Sciatic nerve (tissue), 2 donors: ENCODE measurements around the gene ZNF415. TPM values are rescaled to one million over a fixed set of nuclear protein-coding genes. Genes with fewer than 3 reads are reported as not detected.
"Not testable (repeated sequence)": the region's sequence is repeated elsewhere in the genome, so short reads cannot be mapped to it uniquely, and the experiment has no call there.

Experiments used
- ATAC-seq: fragments of 200-7000 bp; cut with Tn5 transposase; one replicate; pipeline ENCODE4 v1.9.1; 2020; ENCODE audit warnings: mild to moderate bottlenecking, moderate library complexity
- DNase-seq: peaks from one replicate; pipeline ENCODE4 v3.0.0-alpha.2; 2020; ENCODE audit warnings: low spot score
- intact Hi-C: fragments of 100-400 bp; cut with DNase I; formaldehyde crosslinking; loops from one replicate; pipeline ENCODE4 v1.14.2; 2022
- total RNA-seq: library from RNA; stranded (reverse); fragmentation: NEBNext Ultra II Directional; extraction: Animal tissue kit (Norgen Biotek cat#: 25700); gene quantifications from one replicate; pipeline ENCODE4 v1.2.1, GENCODE V29; 2021
- donor health status: DM: no; HTN: no; CAD: no.
- donor health status: DM: no; HTN: no; CAD: no.

Gene ZNF415
- total RNA-seq, result 12.6 TPM

DNA sequence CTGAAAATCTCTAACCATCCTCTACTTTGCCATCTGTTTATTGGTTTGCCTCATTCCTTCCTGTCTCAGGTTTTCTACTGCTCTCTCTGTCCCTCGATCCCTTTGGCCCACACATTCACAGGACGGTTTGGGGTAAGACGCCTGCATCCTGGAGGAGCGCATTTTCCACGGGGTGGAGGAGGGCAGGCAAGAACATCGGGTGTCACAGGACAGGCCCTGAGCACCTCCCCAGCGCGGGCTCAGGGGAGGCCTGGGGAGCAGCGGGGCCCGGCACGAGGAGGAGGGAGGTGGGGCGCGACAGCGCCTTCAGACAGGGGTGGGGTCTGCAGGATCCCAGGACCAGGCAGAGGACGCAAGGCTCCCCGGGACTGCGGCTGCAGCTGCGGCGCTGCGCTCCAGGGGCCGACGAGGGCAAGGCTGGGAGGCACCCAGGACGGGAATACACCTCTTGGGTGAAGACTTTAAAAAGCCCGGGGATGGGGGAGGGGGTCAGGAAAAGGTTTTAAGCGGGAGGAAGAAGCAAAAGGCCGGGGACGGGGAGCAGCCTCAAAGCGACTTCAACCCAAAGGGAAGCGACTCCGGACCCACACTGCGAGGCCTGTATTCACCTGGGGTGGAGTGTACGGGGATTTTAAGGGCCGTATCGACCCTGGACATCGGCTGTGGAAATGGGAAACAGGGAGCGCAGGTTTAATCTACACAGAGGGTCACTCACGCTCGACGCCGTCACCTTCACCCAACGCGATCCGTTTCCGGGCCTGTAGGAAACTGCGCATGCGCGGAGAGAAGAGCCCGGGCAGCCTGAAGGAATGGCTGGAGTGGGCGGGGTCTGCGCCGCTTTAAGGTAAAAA is at the start of gene ZNF415:
Gene ZNF415, minus strand, starts transcription at position 770 of the 851 bp plus-strand sequence. CDS start 10,234 bp downstream, outside the sequence.
- ATAC-seq, result peak; percentile 95
- intact Hi-C loops, result no loop called here
- DNase-seq, result peak; percentile 85

DNA sequence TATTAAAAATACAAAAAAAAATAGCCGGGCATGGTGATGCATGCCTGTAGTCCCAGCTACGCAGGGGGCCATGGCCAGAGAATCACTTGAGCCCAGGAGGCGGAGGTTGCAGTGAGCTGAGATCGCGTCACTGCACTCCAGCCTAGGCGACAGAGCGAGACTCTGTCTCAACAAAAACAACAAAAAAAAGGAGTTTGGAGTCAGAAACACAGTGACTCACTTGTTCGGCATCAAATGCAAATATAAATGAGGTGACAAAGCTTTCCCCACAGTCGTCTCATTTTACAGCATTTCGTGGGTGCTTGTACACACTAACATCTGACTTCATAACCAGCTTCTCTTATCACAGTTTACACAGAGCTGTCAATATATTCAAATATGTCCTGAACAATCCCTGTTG is 49.5 kb upstream of the ZNF415 start:
- DNase-seq (no peak), ATAC-seq (no peak)
- intact Hi-C loops, result no loop called here

DNA sequence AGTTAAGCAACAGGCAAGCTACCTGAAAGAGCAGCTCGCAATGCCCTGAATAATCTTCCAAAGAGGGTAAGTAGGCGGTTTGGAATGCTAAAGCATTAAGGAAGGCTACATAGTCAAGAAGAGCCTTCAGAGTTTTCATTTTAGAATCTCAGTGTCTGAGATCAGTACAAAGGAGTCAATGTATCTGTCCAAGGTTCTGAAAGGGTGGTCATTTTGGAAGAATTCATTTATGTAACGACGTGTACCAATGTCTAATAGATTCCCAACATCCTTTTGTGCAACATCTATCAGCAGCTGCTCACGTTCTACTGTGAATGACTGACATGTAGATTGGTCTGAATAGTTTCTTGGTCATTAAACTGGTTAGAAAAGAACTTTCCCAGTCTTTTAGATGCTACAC is 45.3 kb upstream of the ZNF415 start:
- intact Hi-C loops, result no loop called here
- ATAC-seq (no peak), DNase-seq (no peak)

DNA sequence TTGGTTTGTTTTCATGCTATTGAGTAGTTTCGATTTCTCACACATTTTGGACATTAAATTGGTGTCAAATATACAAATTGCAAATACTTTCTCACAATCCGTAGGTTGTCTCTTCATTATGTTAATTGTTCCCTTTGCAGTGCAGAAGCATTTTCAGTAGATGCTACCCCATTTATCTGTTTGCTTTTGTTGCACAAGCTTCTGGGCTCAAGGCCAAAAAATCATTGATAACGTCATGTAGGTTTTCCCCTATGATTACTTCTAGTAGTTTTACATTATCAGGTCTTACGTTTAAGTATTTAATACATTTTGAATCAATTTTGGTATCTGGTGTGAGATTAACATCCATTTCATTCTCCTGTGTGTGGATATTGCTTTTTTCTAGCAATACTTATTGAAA is 40.2 kb upstream of the ZNF415 start:
- DNase-seq, result no peak
- no peak for ATAC-seq
- intact Hi-C loops, result no loop called here

DNA sequence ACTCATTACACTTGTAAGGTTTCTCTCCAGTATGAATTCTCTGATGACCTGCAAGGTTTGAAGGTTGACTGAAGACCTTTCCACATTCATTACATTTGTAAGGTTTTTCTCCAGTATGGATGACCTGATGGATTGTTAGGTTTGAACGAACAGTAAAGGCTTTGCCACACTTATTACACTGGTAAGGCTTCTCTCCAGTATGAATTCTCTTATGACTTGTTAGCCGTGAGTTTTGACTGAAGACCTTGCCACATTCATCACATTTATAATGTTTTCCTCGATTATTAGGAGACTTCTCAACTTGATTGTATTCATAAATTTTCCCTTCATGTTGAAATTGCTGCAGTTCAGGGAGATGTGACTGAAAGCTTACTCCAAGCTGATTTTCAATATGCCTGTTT is 33.0 kb upstream of the ZNF415 start:
- intact Hi-C loops, result no loop called here
- DNase-seq (no peak), ATAC-seq (no peak)

DNA sequence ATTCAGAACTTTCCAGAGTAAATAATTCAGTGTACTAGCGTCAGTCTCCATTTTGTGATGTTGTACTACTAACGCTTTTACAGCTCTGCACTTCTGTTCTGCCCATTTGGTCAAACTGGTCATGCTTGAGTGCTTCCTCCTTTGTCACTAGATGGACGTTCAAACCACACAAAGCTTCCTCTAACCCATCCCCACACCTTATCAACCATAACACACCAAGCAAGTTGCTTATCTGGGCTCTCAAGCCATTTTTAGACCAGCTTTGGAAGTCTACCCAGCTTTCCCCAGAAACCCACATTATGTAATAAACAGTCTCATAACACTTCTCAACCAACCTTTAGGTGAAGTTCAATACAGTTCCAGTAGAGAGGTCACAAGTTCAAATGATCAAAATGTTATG is 28.4 kb upstream of the ZNF415 start:
- intact Hi-C loops, result no loop called here
- no peak for DNase-seq
- ATAC-seq, result no peak

DNA sequence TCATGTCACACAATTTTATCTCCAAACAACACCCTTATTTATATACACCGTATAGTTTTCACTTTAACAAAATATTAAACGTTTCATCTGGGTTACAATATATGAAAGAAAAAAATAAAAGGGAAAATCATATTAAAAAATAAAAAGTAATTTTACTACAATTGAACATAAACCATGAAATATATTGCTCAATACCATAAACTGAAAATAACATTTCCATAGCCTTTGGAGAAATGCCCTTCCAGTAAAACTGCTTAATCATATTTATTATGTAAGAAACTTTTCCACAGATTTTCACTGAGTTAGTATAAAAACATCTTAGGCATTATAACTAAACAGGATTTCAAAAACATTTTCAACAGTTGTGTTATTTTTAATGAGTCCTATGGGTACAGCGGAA is 27.6 kb upstream of the ZNF415 start:
- intact Hi-C loops, result no loop called here
- DNase-seq (no peak), ATAC-seq (no peak)

DNA sequence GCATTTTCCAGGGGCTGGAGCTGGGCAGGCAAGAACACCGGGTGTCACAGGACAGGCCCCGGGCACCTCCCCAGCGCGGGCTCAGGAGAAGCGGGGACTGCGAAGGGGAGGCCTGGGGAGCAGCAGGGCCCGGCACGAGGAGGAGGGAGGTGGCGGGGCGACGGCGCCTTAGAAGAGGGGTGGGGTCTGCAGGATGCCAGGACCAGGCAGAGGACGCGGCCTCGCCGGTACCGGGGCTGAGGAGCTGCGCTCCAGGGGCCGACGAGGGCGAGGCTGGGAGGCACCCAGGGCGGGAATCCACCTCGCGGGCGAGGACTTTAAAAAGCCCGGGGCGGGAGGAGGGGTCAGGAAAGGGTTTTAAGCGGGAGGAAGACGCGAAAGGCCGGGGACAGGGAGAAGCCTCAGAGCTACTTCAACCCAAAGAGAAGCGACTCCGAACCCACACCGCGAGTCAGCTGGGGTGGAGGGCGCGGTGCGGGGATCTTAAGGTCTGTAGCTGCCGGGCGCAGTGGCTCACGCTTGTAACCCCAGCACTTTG is 25.5 kb upstream of the ZNF415 start:
- intact Hi-C loops, result no loop called here
- peak; percentile 52 for ATAC-seq

DNA sequence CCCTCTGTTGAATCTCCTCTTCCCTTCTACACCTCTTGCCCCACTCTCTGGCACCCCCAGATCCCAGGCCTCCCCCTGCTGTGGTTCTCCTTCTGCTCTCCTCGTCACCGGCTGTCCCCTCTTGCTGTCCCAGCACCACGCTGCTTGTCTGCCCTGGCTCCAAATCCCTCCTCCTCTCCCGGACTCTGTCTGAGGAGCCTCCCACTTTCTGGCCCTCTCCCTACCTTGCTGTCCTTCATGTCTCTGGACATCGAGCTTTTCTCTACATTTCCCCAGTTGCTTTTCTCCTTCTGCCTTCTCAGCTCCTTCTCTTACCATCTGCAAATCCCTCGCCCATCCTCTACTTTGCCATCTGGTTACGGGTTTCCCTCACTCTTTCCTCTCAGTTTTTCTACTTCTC is 24.9 kb upstream of the ZNF415 start:
- no peak for DNase-seq
- ATAC-seq, result no peak
- intact Hi-C loops, result no loop called here

More for the DNA sequence above, 25.5 kb upstream of the ZNF415 start:
- peak; percentile 61 for DNase-seq

DNA sequence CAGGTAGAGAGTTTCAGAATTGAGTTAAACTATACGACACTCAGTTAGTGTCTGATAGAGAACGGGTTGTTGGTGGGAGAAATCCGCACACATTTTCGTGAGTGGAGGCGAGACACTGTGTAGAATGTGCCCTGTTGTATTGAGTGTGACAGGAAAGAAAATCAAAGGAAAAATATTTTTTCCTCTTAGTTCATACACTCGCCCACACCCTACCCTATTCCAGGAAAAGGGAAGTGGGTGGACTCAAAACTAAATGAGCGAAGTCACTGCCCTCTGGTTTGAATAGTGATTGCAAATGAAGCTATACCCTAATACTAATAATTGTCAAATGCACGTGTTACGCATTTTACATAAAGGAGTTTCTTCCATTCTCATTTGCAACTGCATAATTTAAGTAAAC is 24.1 kb upstream of the ZNF415 start:
- intact Hi-C loops, result no loop called here
- ATAC-seq (no peak), DNase-seq (no peak)

DNA sequence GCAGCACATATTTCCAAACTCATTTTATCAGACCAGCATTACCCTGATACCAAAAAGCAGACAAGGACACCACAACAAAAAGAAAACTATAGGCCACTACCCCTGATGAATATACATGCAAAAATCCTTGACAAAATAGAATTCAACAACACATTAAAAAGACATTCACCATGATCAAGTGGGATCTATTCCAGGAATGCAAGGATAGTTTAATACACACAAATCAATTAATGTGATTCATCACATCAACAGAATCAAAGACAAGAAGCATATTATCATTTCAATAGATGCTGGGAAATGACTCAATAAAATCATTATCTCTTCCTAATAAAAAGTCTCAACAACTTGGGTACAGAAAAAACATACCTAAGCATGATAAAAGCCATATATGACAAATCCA is 14.9 kb upstream of the ZNF415 start:
- DNase-seq (no peak), ATAC-seq (no peak)
- intact Hi-C loops, result no loop called here

DNA sequence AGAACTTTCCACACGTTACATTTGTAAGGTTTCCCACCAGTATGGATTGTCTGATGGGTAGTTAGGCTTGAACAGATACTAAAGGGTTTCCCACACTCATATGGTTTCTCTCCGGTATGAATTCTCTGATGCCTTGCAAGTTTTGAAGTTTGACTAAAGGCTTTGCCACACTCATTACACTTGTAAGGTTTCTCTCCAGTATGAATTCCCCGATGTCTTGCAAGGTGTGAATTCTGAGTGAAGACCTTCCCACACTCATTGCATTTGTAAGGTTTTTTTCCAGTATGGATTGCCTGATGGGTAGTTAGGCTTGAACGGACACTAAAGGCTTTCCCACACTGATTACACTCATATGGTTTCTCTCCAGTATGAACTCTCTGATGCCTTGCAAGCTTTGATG is 7.6 kb upstream of the ZNF415 start:
- intact Hi-C loops, result no loop called here
- DNase-seq (no peak), ATAC-seq (no peak)

DNA sequence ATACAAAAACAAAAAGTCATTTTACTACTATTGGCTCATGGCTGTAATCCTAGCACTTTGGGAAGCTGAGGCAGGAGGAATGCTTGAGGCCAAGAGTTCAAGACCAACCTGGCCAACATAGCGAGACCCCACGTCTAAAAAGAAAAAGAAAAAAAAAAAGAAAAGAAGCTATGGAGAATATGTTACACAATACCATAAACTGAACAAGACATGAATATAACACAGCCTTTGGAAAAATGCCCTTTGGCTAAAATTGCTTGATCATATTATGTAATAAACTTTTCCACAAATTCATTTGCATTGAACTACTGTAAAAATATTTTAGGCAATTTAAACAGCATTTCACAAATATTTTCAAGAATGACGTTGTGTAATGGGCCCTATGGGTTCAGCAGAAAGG is 3.7 kb upstream of the ZNF415 start:
- ATAC-seq, result no peak
- DNase-seq, result no peak
- intact Hi-C loops, result no loop called here

DNA sequence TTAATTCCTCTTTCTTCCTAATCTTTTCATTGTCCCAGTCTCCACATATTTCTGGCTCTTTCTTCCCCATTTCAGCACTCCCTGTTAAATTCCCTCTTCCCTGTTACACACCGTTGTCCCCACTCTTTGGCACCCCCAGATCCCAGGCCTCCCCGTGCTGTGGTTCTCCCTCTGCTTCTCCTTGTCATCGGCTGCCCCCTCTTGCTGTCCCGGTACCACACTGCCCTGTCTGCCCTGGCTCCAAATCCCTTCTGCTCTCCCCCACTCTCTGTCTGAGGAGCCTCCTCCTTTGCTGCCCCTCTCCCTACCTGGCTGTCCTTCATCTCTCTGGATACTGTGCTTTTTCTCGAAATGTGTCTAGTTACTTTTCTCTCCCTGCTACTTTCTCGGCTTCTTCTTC is 983 bp downstream of the ZNF415 start:
- DNase-seq (no peak), ATAC-seq (no peak)
- intact Hi-C loops, result no loop called here

DNA sequence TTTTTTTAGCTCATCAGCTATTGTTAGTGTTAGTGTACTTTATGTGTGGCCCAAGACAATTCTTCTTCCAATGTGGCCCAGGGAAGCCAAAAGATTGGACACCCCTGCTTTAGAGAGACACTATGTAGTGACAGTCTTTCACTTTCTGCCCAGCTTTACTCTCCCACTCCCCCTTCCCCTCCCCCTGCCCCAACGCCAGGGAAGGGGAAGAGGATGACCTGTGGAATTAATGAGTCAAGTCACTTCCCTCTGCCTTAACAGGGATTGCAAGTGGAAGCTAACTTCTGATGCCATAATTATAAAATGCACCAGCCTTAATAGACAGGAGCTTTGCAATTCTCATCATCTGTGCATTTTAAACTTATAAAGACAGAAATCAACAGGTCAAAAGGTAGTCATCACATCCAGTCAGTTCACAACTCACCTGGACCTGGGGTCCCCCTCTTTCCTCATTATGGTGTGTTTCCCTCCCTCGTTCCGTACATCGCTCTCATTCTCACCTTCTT is 1.6 kb downstream of the ZNF415 start:
- no peak for DNase-seq
- intact Hi-C loops, result no loop called here
- no peak for ATAC-seq

DNA sequence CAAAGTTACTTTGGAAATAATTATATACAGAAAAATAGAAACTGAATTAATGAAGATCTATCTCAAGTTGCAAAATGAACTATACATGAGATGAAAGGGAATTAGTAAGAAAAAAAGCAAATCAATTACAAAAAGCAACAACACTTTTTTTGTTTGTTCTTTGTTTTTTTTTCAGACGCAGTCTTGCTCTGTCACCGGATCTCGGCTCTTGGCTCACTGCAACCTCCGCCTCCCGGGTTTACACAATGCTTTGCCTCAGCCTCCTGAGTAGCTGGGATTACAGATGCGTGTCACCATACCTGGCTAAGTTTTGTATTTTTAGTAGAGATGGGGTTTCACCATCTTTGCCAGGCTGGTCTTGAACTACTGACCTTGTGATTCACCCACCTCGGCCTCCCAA is 2.2 kb downstream of the ZNF415 start:
- no peak for DNase-seq
- intact Hi-C loops, result no loop called here
- ATAC-seq, result no peak

DNA sequence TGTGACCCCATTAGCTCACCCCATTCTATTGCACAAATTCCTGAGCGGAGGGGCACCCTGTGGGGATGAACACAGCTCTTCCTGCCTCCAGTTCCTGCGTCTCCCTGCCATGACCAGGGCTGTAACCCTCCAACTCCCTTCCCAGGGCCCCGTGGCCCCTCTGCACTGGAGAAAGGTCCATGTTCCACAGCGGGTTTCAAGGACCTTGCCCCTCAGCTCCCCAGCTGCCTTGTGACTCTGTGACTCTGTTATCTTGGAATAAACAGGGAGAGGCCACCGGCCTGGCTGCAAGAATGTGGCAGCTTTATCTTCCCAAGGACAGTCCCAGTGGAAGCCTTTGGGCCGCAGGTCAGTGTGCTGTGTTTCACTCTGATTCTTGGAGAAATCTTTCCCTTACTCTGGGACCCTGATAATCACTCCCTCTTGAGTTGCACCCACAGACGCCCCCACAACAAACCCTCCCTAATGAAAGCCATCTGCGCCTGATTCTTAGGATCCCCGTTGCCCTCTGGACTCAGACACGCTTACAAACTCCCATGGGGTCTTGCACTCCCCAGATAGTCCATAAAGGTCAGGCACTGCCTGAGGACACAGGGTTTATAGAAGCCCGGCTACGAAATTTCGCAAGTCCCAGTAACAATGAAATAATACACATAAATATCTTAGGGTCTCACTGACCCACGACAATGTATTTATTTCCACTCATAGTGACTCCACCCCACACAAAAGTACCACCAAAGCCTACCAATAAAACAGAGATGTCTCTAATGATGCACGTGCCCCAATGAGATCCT is 5.8 kb downstream of the ZNF415 start:
- intact Hi-C loops, ATAC-seq: not testable (repeated sequence)

DNA sequence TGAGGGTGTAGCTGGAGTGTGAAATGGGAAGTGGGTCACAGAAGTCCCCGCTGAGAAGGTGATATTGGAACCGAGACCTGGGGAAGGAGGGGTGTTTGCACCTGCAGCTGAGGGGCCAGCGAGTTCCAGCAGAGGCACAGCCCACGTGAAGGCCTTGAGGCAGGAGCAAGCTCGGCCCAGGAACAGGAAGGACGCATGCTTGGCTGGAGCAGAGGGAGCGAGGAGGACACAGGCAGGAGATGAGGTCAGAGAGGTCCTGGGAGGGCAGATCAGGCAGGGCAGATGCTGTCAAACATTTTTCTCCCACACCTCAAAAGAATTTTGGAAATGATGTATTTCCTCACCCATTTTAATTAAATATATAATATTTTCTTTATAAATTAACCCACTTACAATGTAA is 9.3 kb downstream of the ZNF415 start:
- DNase-seq, result no peak
- intact Hi-C loops, result no loop called here
- ATAC-seq, result no peak

More for the DNA sequence above, 5.8 kb downstream of the ZNF415 start:
- not testable (repeated sequence) for DNase-seq

DNA sequence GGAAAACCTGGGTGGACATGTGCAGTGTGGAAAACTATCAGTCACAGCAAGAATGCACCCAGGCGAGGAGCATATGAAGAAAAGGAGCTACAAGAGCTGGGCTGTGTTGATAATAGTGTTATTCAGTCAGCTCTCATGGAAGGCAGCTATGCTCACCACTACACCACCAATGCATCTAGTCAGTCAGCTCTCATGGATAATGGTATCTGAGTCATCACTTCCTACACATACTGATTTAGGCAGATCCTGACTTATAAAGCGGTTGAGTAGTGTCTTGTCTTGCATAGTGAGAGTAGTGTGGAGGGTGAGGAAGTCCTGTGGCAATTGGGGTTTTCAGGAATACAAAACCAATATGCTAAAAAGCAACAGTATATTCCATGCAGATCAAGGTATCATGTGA is 20.4 kb downstream of the ZNF415 start:
- ATAC-seq (no peak), DNase-seq (no peak)
- intact Hi-C loops, result no loop called here

DNA sequence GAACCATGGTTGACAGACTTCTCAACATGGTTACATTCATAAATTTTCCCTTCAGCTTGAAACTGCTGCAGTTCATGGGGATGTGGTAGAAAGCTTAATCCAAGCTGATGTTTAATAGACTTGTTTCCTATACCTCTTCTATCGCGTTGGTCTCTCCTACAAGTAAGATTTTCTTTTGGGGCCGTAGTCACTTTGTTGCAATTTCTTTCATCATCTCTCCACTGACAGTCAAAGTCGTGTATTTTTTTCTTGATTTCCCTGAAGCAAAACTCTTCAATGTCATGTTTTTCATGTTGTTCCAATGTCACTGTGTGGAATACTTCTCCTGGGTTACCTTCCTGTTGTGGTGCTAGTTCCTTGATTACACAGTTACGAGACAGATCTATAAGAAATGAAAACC is 23.2 kb downstream of the ZNF415 start:
- no peak for DNase-seq
- intact Hi-C loops, result no loop called here

More for the DNA sequence above, 23.2 kb downstream of the ZNF415 start:
- ATAC-seq, result no peak
